Gastroesophageal sphincter (tissue), 3 donors: ENCODE data around the gene MGLL.

ENCODE experiments used
- CTCF ChIP-seq, 4 experiments: fragments of 200-600 bp in 2 of 4; fragments of 450-650 bp in 2 of 4; sonication (generic) in 1 of 4; IDR thresholded peaks; one replicate each; pipeline ENCODE4 v1.5.1; 2017 to 2019; ENCODE audit warnings: antibody characterized with exemption in 4 of 4, mild to moderate bottlenecking in 2 of 4, moderate library complexity in 2 of 4
- POLR2A ChIP-seq, 2 donors: fragments of 450-650 bp; IDR thresholded peaks; one replicate each; pipeline ENCODE4 v1.6.1; 2017; ENCODE audit warnings: antibody characterized with exemption in 2 of 2, mild to moderate bottlenecking in 2 of 2, moderate library complexity in 1 of 2
- POLR2AphosphoS5 ChIP-seq: sonication (generic); formaldehyde crosslinking; IDR thresholded peaks from one replicate; pipeline ENCODE4 v1.6.1; 2017; ENCODE audit warnings: antibody characterized with exemption

DNA sequence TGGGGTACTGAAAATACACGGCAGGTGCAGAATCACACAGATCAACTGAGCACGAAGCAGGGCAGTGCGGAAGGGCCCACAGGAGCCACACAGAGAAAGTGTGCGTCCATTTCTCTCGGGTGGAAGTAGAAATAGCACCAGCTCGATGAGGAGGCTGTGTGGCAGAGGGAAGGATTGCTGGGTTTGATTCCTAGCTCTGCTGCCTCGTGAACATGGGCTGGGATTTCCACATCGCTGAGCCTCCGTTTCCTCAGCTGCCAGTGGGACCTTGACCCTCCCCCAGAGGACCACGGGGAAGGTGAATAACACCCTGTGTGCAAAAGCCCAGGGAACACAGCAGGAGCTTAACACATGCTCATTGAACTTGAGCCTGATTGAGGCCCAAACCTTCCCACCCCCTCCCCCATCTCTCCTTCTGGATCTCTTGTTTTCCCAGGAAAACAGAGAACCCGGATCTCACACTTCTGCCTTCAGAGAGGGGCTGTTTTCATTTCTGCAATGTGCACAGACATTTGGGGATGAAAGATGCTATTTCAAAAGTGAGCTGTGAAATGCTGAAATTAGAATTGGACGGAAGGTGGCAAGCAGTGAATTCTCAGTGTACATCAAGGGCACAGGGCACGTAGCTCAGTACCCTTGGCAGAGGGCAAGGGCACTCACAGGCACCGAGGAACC, 111.2 kb downstream of the MGLL start:
- TF ChIP-seq CTCF (IDR thresholded peaks at IDR 0.05), result no peak
- TF ChIP-seq POLR2A (IDR thresholded peaks at IDR 0.05), result no peak
- TF ChIP-seq POLR2AphosphoS5, result no peak
